ENCODE data around the gene CD81. TPM values are rescaled to one million over a fixed set of nuclear protein-coding genes. Genes with fewer than 3 reads are reported as not detected.

Gene CD81
- total and polyA plus RNA-seq, 2 donors (not counting 1 experiment from before 2014, with no cell fraction given): 438 to 611 TPM

- H3K4me3 ChIP-seq (replicated peaks in 1 of 4; ENCODE audit: control extremely low read depth in 1 of 4, insufficient read depth in 1 of 4, low read depth in 3 of 4, low read length in 4 of 4): no peak overlapping the region
- H3K9me3 ChIP-seq (ENCODE audit: control insufficient read depth, insufficient read depth, low read depth, low read length): no peaks in the 10 kb centered on the region
- peaks cover 39% of the 10 kb centered on the region for H3K4me1 ChIP-seq (ENCODE audit: control insufficient read depth, extremely low read depth, insufficient read depth, low read length)
- no peak overlapping the region for H2AFZ ChIP-seq (ENCODE audit: low read length)
- no peaks in the 10 kb centered on the region for H3K27me3 ChIP-seq (ENCODE audit: control insufficient read depth, insufficient read depth, low read length)
- peaks cover 84% of the 10 kb centered on the region for H3K79me2 ChIP-seq (ENCODE audit: control insufficient read depth, insufficient read depth, low read length)
- no peaks in the 10 kb centered on the region for H4K20me1 ChIP-seq (ENCODE audit: control insufficient read depth, extremely low read depth, insufficient read depth, low read length)
- H3K4me2 ChIP-seq (ENCODE audit: extremely low read depth, insufficient read depth, low read length): no peak overlapping the region
- H3K36me3 ChIP-seq (ENCODE audit: control insufficient read depth, insufficient read depth, low read length): peaks cover 35% of the 10 kb centered on the region
- no peak for TF ChIP-seq EZH2 (IDR thresholded peaks at IDR 0.05; ENCODE audit: low read length, missing control alignments)
- TF ChIP-seq CTCF (conservative IDR thresholded peaks at IDR 0.05 in 1 of 2, IDR thresholded peaks at IDR 0.05 in 1 of 2; ENCODE audit: low read depth in 1 of 2, low read length in 2 of 2): no peak
- DNase-seq (ENCODE audit: low read depth in 2 of 2): peak; percentile 85
- H3K9ac ChIP-seq (ENCODE audit: insufficient read depth, low read length): no peak overlapping the region
- peak overlapping the region; percentile 11 for H3K27ac ChIP-seq (ENCODE audit: insufficient read depth, low read length)
Measured at GRCh38 chr11:2390725-2391151, 13.6 kb downstream of the CD81 start.

GRCh38 chr11:2391181-2391975, 14.3 kb downstream of the CD81 start:
- no peaks in the 10 kb centered on the region for H4K20me1 ChIP-seq (ENCODE audit: control insufficient read depth, extremely low read depth, insufficient read depth, low read length)
- H3K27me3 ChIP-seq (ENCODE audit: control insufficient read depth, insufficient read depth, low read length): no peaks in the 10 kb centered on the region
- H3K9me3 ChIP-seq (ENCODE audit: control insufficient read depth, insufficient read depth, low read depth, low read length): no peaks in the 10 kb centered on the region
- peaks cover 33% of the 10 kb centered on the region for H3K4me1 ChIP-seq (ENCODE audit: control insufficient read depth, extremely low read depth, insufficient read depth, low read length)
- no peak overlapping the region for H2AFZ ChIP-seq (ENCODE audit: low read length)
- DNase-seq (ENCODE audit: low read depth in 2 of 2): no peak
- TF ChIP-seq EZH2 (IDR thresholded peaks at IDR 0.05; ENCODE audit: low read length, missing control alignments): no peak
- TF ChIP-seq CTCF (conservative IDR thresholded peaks at IDR 0.05 in 1 of 2, IDR thresholded peaks at IDR 0.05 in 1 of 2; ENCODE audit: low read depth in 1 of 2, low read length in 2 of 2): no peak
- H3K36me3 ChIP-seq (ENCODE audit: control insufficient read depth, insufficient read depth, low read length): peaks cover 40% of the 10 kb centered on the region
- peak overlapping the region; percentile 7 for H3K9ac ChIP-seq (ENCODE audit: insufficient read depth, low read length)
- peaks cover 77% of the 10 kb centered on the region for H3K79me2 ChIP-seq (ENCODE audit: control insufficient read depth, insufficient read depth, low read length)
- H3K4me2 ChIP-seq (ENCODE audit: extremely low read depth, insufficient read depth, low read length): no peak overlapping the region
- H3K27ac ChIP-seq (ENCODE audit: insufficient read depth, low read length): peak overlapping the region; percentile 38
- H3K4me3 ChIP-seq (replicated peaks in 1 of 4; ENCODE audit: control extremely low read depth in 1 of 4, insufficient read depth in 1 of 4, low read depth in 3 of 4, low read length in 4 of 4): no peak overlapping the region

GRCh38 chr11:2392241-2392959, 15.3 kb downstream of the CD81 start:
- H3K27me3 ChIP-seq (ENCODE audit: control insufficient read depth, insufficient read depth, low read length): no peaks in the 10 kb centered on the region
- H3K36me3 ChIP-seq (ENCODE audit: control insufficient read depth, insufficient read depth, low read length): peaks cover 45% of the 10 kb centered on the region
- H3K9me3 ChIP-seq (ENCODE audit: control insufficient read depth, insufficient read depth, low read depth, low read length): no peaks in the 10 kb centered on the region
- H3K27ac ChIP-seq (ENCODE audit: insufficient read depth, low read length): no peak overlapping the region
- peaks cover 67% of the 10 kb centered on the region for H3K79me2 ChIP-seq (ENCODE audit: control insufficient read depth, insufficient read depth, low read length)
- no peaks in the 10 kb centered on the region for H4K20me1 ChIP-seq (ENCODE audit: control insufficient read depth, extremely low read depth, insufficient read depth, low read length)
- H3K9ac ChIP-seq (ENCODE audit: insufficient read depth, low read length): no peak overlapping the region
- H3K4me3 ChIP-seq (replicated peaks in 1 of 4; ENCODE audit: control extremely low read depth in 1 of 4, insufficient read depth in 1 of 4, low read depth in 3 of 4, low read length in 4 of 4): no peak overlapping the region
- no peak for DNase-seq (ENCODE audit: low read depth in 2 of 2)
- TF ChIP-seq EZH2 (IDR thresholded peaks at IDR 0.05; ENCODE audit: low read length, missing control alignments) (no peak), CTCF (conservative IDR thresholded peaks at IDR 0.05 in 1 of 2, IDR thresholded peaks at IDR 0.05 in 1 of 2; ENCODE audit: low read depth in 1 of 2, low read length in 2 of 2) (no peak)
- peaks cover 24% of the 10 kb centered on the region for H3K4me1 ChIP-seq (ENCODE audit: control insufficient read depth, extremely low read depth, insufficient read depth, low read length)
- H2AFZ ChIP-seq (ENCODE audit: low read length): no peak overlapping the region
- H3K4me2 ChIP-seq (ENCODE audit: extremely low read depth, insufficient read depth, low read length): no peak overlapping the region
